A549 (cell line): ENCODE measurements around the gene REX1BD. TPM values are rescaled to one million over a fixed set of nuclear protein-coding genes. Genes with fewer than 3 reads are reported as not detected.

ENCODE experiments used
- ATAC-seq, 2 experiments: fragments of 200-7000 bp in 1 of 2; fragments of >200 bp in 1 of 2; cut with Nextera tagmentation in 1 of 2; cut with Tn5 transposase in 1 of 2; 3 replicates each; pipeline versions ENCODE4 v1.8.0 to v1.9.1; 2018 to 2020; ENCODE audit warnings: mild to moderate bottlenecking in 1 of 2, moderate library complexity in 1 of 2
- CTCF ChIA-PET: fragments of 300-600 bp; sonication (Branson Sonifier 250); formaldehyde crosslinking; extraction: SDS; loops from one replicate; lab custom pipeline; 2021; ENCODE audit warnings: antibody characterized with exemption, inconsistent platforms; lab: Yijun Ruan, JAX
- POLR2A ChIA-PET: fragments of 350-600 bp; formaldehyde crosslinking; extraction: SDS; loops from one replicate; lab custom pipeline; 2021; ENCODE audit warnings: antibody characterized with exemption, inconsistent platforms; lab: Yijun Ruan, JAX
- DNase-seq, 2 experiments: peaks; one replicate each; pipeline versions ENCODE4 v3.0.0 to v3.0.0-alpha.2; 2011 to 2016; ENCODE audit warnings: low read depth in 1 of 2, low spot score in 1 of 2
- FAIRE-seq: peaks from 2 replicates; lab custom pipeline; 2011; peaks lifted over from hg19 to GRCh38; lab: Jason Lieb, UNC
- H3K27ac ChIP-seq, 2 experiments: fragments of >200 bp; sonication (Bioruptor Twin); formaldehyde crosslinking; 3 replicates each; pipeline ENCODE4 v1.5.1; 2016 to 2017
- H3K4me1 ChIP-seq: fragments of >200 bp; sonication (Bioruptor Twin); formaldehyde crosslinking; 3 replicates; pipeline ENCODE4 v1.6.1; 2016
- H3K4me2 ChIP-seq: fragments of >200 bp; sonication (Bioruptor Twin); formaldehyde crosslinking; 3 replicates; pipeline ENCODE4 v1.6.1; 2016
- H3K4me3 ChIP-seq: fragments of >200 bp; sonication (Bioruptor Twin); formaldehyde crosslinking; 3 replicates; pipeline ENCODE4 v1.5.1; 2016
- H3K9me3 ChIP-seq: fragments of >200 bp; sonication (Bioruptor Twin); formaldehyde crosslinking; 3 replicates; pipeline ENCODE4 v1.6.1; 2016
- BHLHE40 ChIP-seq: IDR thresholded peaks from 2 replicates; pipeline ENCODE4 v1.6.1; 2012; ENCODE audit warnings: low read depth, low read length, inconsistent platforms
- CHD2 ChIP-seq: fragments of 150-350 bp; IDR thresholded peaks from 2 replicates; pipeline ENCODE4 v1.6.1; 2014; ENCODE audit warnings: low read length; ENCODE audit not compliant: partially characterized antibody
- E2F6 ChIP-seq: IDR thresholded peaks from 2 replicates; pipeline ENCODE4 v1.6.1; 2012; ENCODE audit warnings: low read depth, borderline replicate concordance
- ELK1 ChIP-seq: fragments of 150-350 bp; IDR thresholded peaks from 2 replicates; pipeline ENCODE4 v1.6.1; 2014; ENCODE audit warnings: low read depth, mild to moderate bottlenecking, low read length
- EP300 ChIP-seq, 2 experiments: fragments of >200 bp; sonication (Bioruptor Twin); formaldehyde crosslinking; IDR thresholded peaks; 2 replicates in 1 of 2; 3 replicates in 1 of 2; pipeline ENCODE4 v1.6.1; 2016 to 2017
- FOSL2 ChIP-seq, 2 experiments: fragments of 450-650 bp in 1 of 2; fragments of >200 bp in 1 of 2; sonication (Bioruptor Twin) in 1 of 2; formaldehyde crosslinking; IDR thresholded peaks; 2 replicates each; pipeline versions ENCODE4 v1.5.0 to v1.6.1; 2016 to 2020; ENCODE audit warnings: mild to moderate bottlenecking in 1 of 2, moderate library complexity in 1 of 2
- FOXS1 ChIP-seq: fragments of 250-450 bp; sonication (Bioruptor Pico); IDR thresholded peaks from 2 replicates; pipeline ENCODE4 v1.5.0; 2020; ENCODE audit warnings: mild to moderate bottlenecking, moderate library complexity
- GATA3 ChIP-seq: IDR thresholded peaks from 2 replicates; pipeline ENCODE4 v1.6.1; 2012; ENCODE audit warnings: borderline replicate concordance
- HEYL ChIP-seq: fragments of 250-450 bp; sonication (Bioruptor Pico); IDR thresholded peaks from 2 replicates; pipeline ENCODE4 v1.8.0; 2021; ENCODE audit warnings: mild to moderate bottlenecking, moderate library complexity
- HMGXB4 ChIP-seq: fragments of 250-450 bp; sonication (Bioruptor Pico); IDR thresholded peaks from 2 replicates; pipeline ENCODE4 v1.5.0; 2021; ENCODE audit warnings: mild to moderate bottlenecking, moderate library complexity, borderline replicate concordance
- HOXA7 ChIP-seq: fragments of 250-450 bp; sonication (Bioruptor Pico); IDR thresholded peaks from 2 replicates; pipeline ENCODE4 v1.5.0; 2020; ENCODE audit warnings: mild to moderate bottlenecking, moderate library complexity
- HOXB5 ChIP-seq: fragments of 250-450 bp; sonication (Bioruptor Pico); IDR thresholded peaks from 2 replicates; pipeline ENCODE4 v1.5.0; 2020; ENCODE audit warnings: mild to moderate bottlenecking, moderate library complexity
- JUNB ChIP-seq: fragments of >200 bp; sonication (Bioruptor Twin); formaldehyde crosslinking; IDR thresholded peaks from 2 replicates; pipeline ENCODE4 v1.6.1; 2016
- MAX ChIP-seq: IDR thresholded peaks from 2 replicates; pipeline ENCODE4 v1.6.1; 2012
- POLR2AphosphoS2 ChIP-seq: conservative IDR thresholded peaks from 2 replicates; pipeline ENCODE4 v1.6.1; 2012; ENCODE audit warnings: low read length, improper control_type of control experiment, inconsistent platforms
- ZC3H11A ChIP-seq: fragments of 450-650 bp; IDR thresholded peaks from 2 replicates; pipeline ENCODE4 v1.6.1; 2014; ENCODE audit warnings: antibody characterized with exemption, mild to moderate bottlenecking
- ZFP36 ChIP-seq: fragments of 450-650 bp; IDR thresholded peaks from 2 replicates; pipeline ENCODE4 v1.6.1; 2014; ENCODE audit warnings: borderline replicate concordance; ENCODE audit not compliant: partially characterized antibody
- WGBS: methylation state at CpG from one replicate; pipeline ENCODE4 v1.1.6; 2017; ENCODE audit errors: missing lambda C conversion rate; 5-methylcytosine and 5-hydroxymethylcytosine counted together
- polyA plus RNA-seq, 4 experiments: library from polyadenylated mRNA; depleted of rRNA in 3 of 4; stranded (reverse); fragments of >200 nt; fragmentation: RNase III in 1 of 4; extraction: RNeasy Plus Mini Kit Qiagen cat#74134 plus additional on column Dnase treatment in 1 of 4; gene quantifications; 2 replicates in 3 of 4; 3 replicates in 1 of 4; pipeline ENCODE4 v1.2.3, GENCODE V29; 2011 to 2017
- TF ChIP-seq, protein P1 (sequence below): fragments of 450-650 bp; IDR thresholded peaks from 2 replicates; pipeline ENCODE4 v1.6.1; 2014; ENCODE audit warnings: antibody characterized with exemption
- TF ChIP-seq, protein P2 (sequence below): IDR thresholded peaks from 2 replicates; pipeline ENCODE4 v1.6.1; 2012

The REX1BD gene
- polyA plus RNA-seq, 2 of the 4 experiments (the other 2 are of a cell fraction): 23.1 to 47.3 TPM

- TF ChIP-seq HEYL (no peak), FOSL2 (IDR thresholded peaks at IDR 0.05) (no peak), FOSL2 (CRISPR knock-in tag; IDR thresholded peaks at IDR 0.05) (no peak)
- H3K4me3 ChIP-seq: peak overlapping the region; percentile 53; the same call in 2 of the 3 replicates
- 65% methylated on average over 12 of the region's 62 CpGs for WGBS
- H3K9me3 ChIP-seq: no peaks in the 10 kb centered on the region
- H3K27ac ChIP-seq: no peak overlapping the region
- FAIRE-seq: no peak
- DNase-seq: no peak
- peak overlapping the region; percentile 90 for H3K4me2 ChIP-seq
- CTCF ChIA-PET: interaction anchor here (0.7 to 1.5 kb wide), 4 partner anchors 17 to 61 kb away, joined by 3 to 5 read pairs (median 4); no protein-coding TSS in a partner anchor
- H3K4me1 ChIP-seq: peaks cover 24% of the 10 kb centered on the region; the same call in 2 of the 3 replicates
- POLR2A ChIA-PET: interaction anchor here (0.5 to 1.0 kb wide), 2 partner anchors 22 to 154 kb away, joined by 3 to 5 read pairs; no protein-coding TSS in a partner anchor
- ATAC-seq: peak in 1 of 2 experiments; percentile 14; a peak in 2 of 6 replicates
These were observed 22.9 kb downstream of the REX1BD start for GRCh38 chr19:18611327-18612050.

- ATAC-seq (peak; percentile 23 to 43; a peak in 5 of 6 replicates), DNase-seq (peak in 1 of 2 experiments; percentile 31), FAIRE-seq (no peak)
- Histone ChIP-seq H3K9me3 (no peaks in the 10 kb centered on the region), H3K4me3 (peak overlapping the region; percentile 53), H3K27ac (peak overlapping the region; percentile 25 to 82; a peak in 4 of 6 replicates), H3K4me2 (peak overlapping the region; percentile 90), H3K4me1 (peaks cover 24% of the 10 kb centered on the region; the same call in 2 of the 3 replicates)
- ChIA-PET CTCF (interaction anchor here (0.7 to 1.5 kb wide), 7 partner anchors 13 to 64 kb away, joined by 3 to 5 read pairs (median 4); no protein-coding TSS in a partner anchor), POLR2A (interaction anchor here (0.5 to 1.0 kb wide), 2 partner anchors 23 to 153 kb away, joined by 3 to 5 read pairs; no protein-coding TSS in a partner anchor)
- TF ChIP-seq FOXS1 (CRISPR knock-in tag): no peak
- TF ChIP-seq, protein P1, sequence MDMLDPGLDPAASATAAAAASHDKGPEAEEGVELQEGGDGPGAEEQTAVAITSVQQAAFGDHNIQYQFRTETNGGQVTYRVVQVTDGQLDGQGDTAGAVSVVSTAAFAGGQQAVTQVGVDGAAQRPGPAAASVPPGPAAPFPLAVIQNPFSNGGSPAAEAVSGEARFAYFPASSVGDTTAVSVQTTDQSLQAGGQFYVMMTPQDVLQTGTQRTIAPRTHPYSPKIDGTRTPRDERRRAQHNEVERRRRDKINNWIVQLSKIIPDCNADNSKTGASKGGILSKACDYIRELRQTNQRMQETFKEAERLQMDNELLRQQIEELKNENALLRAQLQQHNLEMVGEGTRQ: no peak
- TF ChIP-seq, protein P2, sequence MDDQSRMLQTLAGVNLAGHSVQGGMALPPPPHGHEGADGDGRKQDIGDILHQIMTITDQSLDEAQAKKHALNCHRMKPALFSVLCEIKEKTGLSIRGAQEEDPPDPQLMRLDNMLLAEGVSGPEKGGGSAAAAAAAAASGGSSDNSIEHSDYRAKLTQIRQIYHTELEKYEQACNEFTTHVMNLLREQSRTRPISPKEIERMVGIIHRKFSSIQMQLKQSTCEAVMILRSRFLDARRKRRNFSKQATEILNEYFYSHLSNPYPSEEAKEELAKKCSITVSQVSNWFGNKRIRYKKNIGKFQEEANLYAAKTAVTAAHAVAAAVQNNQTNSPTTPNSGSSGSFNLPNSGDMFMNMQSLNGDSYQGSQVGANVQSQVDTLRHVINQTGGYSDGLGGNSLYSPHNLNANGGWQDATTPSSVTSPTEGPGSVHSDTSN: no peak
- no peak for TF ChIP-seq EP300 (IDR thresholded peaks at IDR 0.05)
- 0 out of 2 replicates have a peak, but pooled peaks have one; percentile 31 for TF ChIP-seq E2F6
- no peak for TF ChIP-seq HOXA7 (CRISPR knock-in tag)
- TF ChIP-seq POLR2AphosphoS2: no peak
- TF ChIP-seq CHD2: no peak
- TF ChIP-seq ZFP36: peak; percentile 87
- 0 out of 2 replicates have a peak, but pooled peaks have one; percentile 18 for TF ChIP-seq MAX
- TF ChIP-seq BHLHE40: no peak
- 4% methylated on average over 18 of the region's 30 CpGs for WGBS
These were observed 23.6 kb downstream of the REX1BD start for GRCh38 chr19:18612051-18612771.

- H3K9me3 ChIP-seq: no peaks in the 10 kb centered on the region
- no peak for FAIRE-seq
- DNase-seq: no peak
- peak within 1 kb of the TSS; percentile 53 for H3K4me3 ChIP-seq
- WGBS: 57% methylated on average over 3 of the region's 70 CpGs
- peak within 1 kb of the TSS; percentile 25 to 82; a peak in 4 of 6 replicates for H3K27ac ChIP-seq
- peaks cover 16% of the 10 kb centered on the region; the same call in 2 of the 3 replicates for H3K4me1 ChIP-seq
- peak; percentile 26 to 33; a peak in 2 of 6 replicates for ATAC-seq
- POLR2A ChIA-PET: interaction anchor here (1.0 kb wide), 1 partner anchor 24 kb away, joined by 3 read pairs; no protein-coding TSS in a partner anchor
- CTCF ChIA-PET: interaction anchor here (0.8 to 1.5 kb wide), 6 partner anchors 14 to 64 kb away, joined by 3 to 5 read pairs (median 4); no protein-coding TSS in a partner anchor
- H3K4me2 ChIP-seq: peak within 1 kb of the TSS; percentile 90
- TF ChIP-seq JUNB (no peak), HOXB5 (CRISPR knock-in tag) (no peak), ELK1 (no peak), HMGXB4 (CRISPR knock-in tag) (no peak), ZC3H11A (no peak), GATA3 (no peak)
These were observed 24.4 kb downstream of the REX1BD start, which contains the start of gene TMEM59L for GRCh38 chr19:18612772-18613588. Gene TMEM59L (plus strand): TSS chr19:18612870. CDS start chr19:18612959, 89 bp downstream.
